22Rv1 (cell line): Measurements from ENCODE around the gene PUS7L.

Source experiments
- ZFX ChIP-seq: fragments of 450-650 bp; IDR thresholded peaks from 2 replicates; pipeline ENCODE4 v1.6.1; 2017; ENCODE audit warnings: antibody characterized with exemption, borderline replicate concordance
- TF ChIP-seq, protein P1 (sequence below): fragments of 450-650 bp; IDR thresholded peaks from 2 replicates; pipeline ENCODE4 v1.5.1; 2017; ENCODE audit warnings: mild to moderate bottlenecking

DNA sequence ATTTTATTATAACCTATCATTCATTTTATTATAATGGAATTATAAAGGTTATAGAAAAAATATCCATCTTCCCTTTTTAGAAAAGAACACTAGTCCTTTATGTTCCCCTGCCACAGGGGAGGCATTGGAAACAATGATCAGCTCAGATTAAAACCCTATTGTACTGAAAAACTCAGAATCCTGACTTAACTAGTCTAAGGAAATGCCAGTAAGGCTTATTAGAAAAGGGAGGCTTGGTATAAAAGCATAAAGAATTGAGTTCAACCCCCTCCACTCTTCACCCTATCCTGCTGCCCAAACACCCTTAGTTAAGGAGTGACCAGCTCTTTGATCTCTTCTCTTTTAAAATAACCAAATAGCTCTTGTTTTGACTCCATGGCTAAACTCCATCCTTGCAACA, 36.0 kb downstream of the PUS7L start:
- TF ChIP-seq, protein P1, sequence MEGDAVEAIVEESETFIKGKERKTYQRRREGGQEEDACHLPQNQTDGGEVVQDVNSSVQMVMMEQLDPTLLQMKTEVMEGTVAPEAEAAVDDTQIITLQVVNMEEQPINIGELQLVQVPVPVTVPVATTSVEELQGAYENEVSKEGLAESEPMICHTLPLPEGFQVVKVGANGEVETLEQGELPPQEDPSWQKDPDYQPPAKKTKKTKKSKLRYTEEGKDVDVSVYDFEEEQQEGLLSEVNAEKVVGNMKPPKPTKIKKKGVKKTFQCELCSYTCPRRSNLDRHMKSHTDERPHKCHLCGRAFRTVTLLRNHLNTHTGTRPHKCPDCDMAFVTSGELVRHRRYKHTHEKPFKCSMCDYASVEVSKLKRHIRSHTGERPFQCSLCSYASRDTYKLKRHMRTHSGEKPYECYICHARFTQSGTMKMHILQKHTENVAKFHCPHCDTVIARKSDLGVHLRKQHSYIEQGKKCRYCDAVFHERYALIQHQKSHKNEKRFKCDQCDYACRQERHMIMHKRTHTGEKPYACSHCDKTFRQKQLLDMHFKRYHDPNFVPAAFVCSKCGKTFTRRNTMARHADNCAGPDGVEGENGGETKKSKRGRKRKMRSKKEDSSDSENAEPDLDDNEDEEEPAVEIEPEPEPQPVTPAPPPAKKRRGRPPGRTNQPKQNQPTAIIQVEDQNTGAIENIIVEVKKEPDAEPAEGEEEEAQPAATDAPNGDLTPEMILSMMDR, result no peak
- no peak for TF ChIP-seq ZFX
